Common myeloid progenitor, CD34-positive (primary cell): ENCODE measurements around the gene ACO2.
A peak's percentile ranks its signal among the peaks of the same experiment; 100 is the strongest.

Source experiments
- CTCF ChIA-PET: fragments of 350-600 bp; sonication (Branson Sonifier 250); formaldehyde crosslinking; loops from one replicate; lab custom pipeline; 2021; ENCODE audit warnings: antibody characterized with exemption; lab: Charles Lee
- POLR2A ChIA-PET: fragments of 350-600 bp; sonication (Branson Sonifier 250); formaldehyde crosslinking; loops from one replicate; lab custom pipeline; 2021; ENCODE audit warnings: antibody characterized with exemption; lab: Charles Lee
- DNase-seq, 3 donors: peaks; one replicate each; pipeline versions ENCODE4 v3.0.0 to v3.0.0-alpha.2; 2013
- H3K27ac ChIP-seq, 2 experiments: 1 replicate in 1 of 2; 2 replicates in 1 of 2; pipeline ENCODE4 v1.7.0; 2013; ENCODE audit warnings: inconsistent platforms in 2 of 2, low read length in 2 of 2, mild to moderate bottlenecking in 2 of 2, low read depth in 1 of 2, moderate library complexity in 1 of 2; ENCODE audit not compliant: severe bottlenecking in 2 of 2, insufficient read depth in 1 of 2, poor library complexity in 1 of 2
- H3K27me3 ChIP-seq, 5 experiments: replicated peaks in 2 of 5; 1 replicate in 3 of 5; 2 replicates in 2 of 5; pipeline versions ENCODE4 v1.6.1 to v1.7.0; 2013; ENCODE audit warnings: low read length in 4 of 5, mild to moderate bottlenecking in 2 of 5, moderate library complexity in 2 of 5, inconsistent platforms in 1 of 5; ENCODE audit not compliant: insufficient read depth in 5 of 5, control insufficient read depth in 4 of 5
- H3K36me3 ChIP-seq, 4 experiments: 1 replicate in 2 of 4; 2 replicates in 2 of 4; pipeline versions ENCODE4 v1.6.1 to v1.7.0; 2013; ENCODE audit warnings: low read length in 3 of 4, control low read depth in 1 of 4, mild to moderate bottlenecking in 1 of 4; ENCODE audit not compliant: control insufficient read depth in 4 of 4, insufficient read depth in 4 of 4
- H3K4me1 ChIP-seq, 4 experiments: 1 replicate in 3 of 4; 2 replicates in 1 of 4; pipeline versions ENCODE4 v1.6.1 to v1.7.1; 2013; ENCODE audit warnings: low read length in 3 of 4, mild to moderate bottlenecking in 3 of 4, control low read depth in 1 of 4, inconsistent platforms in 1 of 4, moderate library complexity in 1 of 4; ENCODE audit not compliant: control insufficient read depth in 4 of 4, insufficient read depth in 4 of 4; ENCODE audit errors: control extremely low read depth in 1 of 4
- H3K4me3 ChIP-seq, 7 experiments: 1 replicate in 4 of 7; 2 replicates in 3 of 7; pipeline versions ENCODE4 v1.5.1 to v1.7.0; 2013; ENCODE audit warnings: mild to moderate bottlenecking in 7 of 7, low read length in 6 of 7, moderate library complexity in 6 of 7, inconsistent platforms in 2 of 7, low read depth in 2 of 7, control low read depth in 1 of 7; ENCODE audit not compliant: insufficient read depth in 4 of 7, control insufficient read depth in 1 of 7; ENCODE audit errors: extremely low read depth in 1 of 7
- H3K9me3 ChIP-seq, 5 experiments: 1 replicate in 4 of 5; 2 replicates in 1 of 5; pipeline versions ENCODE4 v1.6.1 to v1.7.1; 2013; ENCODE audit warnings: low read length in 4 of 5, mild to moderate bottlenecking in 2 of 5, inconsistent platforms in 1 of 5, low read depth in 1 of 5, moderate library complexity in 1 of 5; ENCODE audit not compliant: control insufficient read depth in 4 of 5, insufficient read depth in 2 of 5; ENCODE audit errors: control extremely low read depth in 1 of 5
- WGBS: methylation state at CpG from one replicate; pipeline ENCODE4 v1.1.5; 2013; ENCODE audit not compliant: insufficient coverage; 5-methylcytosine and 5-hydroxymethylcytosine counted together

The ACO2 gene

DNA sequence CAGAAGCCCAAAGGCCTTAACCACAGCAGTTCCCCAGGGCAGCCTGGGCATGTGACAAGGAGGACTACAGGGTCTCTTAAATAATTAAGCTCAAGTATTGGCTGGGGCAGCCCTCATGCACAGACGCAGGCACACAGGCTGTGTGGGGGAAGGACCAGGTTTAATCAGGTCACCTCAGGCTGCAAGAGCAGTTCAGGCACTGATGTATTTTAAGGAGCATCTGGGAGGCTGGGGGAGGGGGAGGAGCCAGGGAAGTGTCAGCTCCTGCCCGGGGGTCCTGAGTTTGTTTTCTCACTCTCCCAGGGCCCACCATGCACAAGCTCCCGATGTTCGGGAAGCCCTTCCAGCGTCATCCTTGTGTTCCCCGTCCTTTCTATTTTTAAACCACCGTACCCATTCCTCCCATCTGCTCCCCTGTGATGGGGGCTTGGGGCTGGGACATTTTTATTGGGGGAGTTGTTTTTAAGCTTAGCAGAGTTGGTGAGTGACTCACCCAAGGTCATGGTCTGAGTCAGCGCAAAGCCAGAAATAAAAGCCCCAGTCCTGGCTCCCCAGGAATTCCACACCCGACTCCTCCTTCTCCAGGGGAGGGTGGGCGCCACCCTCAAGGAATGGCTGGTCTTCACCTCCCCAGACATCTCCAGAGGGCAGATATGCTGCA, 94.3 kb downstream of the ACO2 start:
- 90% methylated on average over 3 of the region's 10 CpGs for WGBS
- ChIA-PET POLR2A (no interaction called here), CTCF (interaction anchor here (1.1 to 2.3 kb wide), 7 partner anchors 9 to 41 kb away, joined by 3 to 9 read pairs (median 5); partner anchors contain the start of gene POLR3H)
- no peaks in the 10 kb centered on the region for H3K9me3 ChIP-seq
- peaks cover 0 to 51% (median 22%) of the 10 kb centered on the region in 5 experiments for H3K27me3 ChIP-seq
- no peaks in the 10 kb centered on the region for H3K36me3 ChIP-seq
- peaks cover 0 to 7% (median 0%) of the 10 kb centered on the region in 4 experiments for H3K4me1 ChIP-seq
- no peak overlapping the region for H3K4me3 ChIP-seq
- H3K27ac ChIP-seq = no peak overlapping the region
- no peak for DNase-seq

DNA sequence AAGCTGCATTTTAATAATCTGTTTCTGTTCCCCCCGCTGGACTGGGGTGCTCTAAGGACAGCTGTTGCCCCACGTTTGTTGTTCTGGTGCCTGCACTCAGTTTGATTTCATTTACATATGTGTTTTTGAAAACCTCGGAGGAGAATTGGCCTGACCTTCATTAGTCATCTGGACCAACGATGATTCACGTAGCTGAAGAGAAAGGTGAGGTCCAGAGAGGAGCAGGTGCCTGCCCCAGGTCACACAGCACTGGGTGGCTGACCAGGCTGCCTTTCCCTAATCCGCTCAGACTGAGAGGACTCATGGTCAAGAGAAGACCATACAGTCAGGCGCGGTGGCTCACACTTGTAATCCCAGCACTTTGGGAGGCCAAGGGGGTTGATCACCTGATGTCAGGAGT, 95.6 kb downstream of the ACO2 start:
- peaks cover 0 to 7% (median 0%) of the 10 kb centered on the region in 4 experiments for H3K4me1 ChIP-seq
- ChIA-PET CTCF (interaction anchor here (0.7 to 2.3 kb wide), 4 partner anchors 12 to 32 kb away, joined by 3 to 9 read pairs (median 5); partner anchors contain the start of gene POLR3H), POLR2A (no interaction called here)
- H3K36me3 ChIP-seq = no peaks in the 10 kb centered on the region
- no peak overlapping the region for H3K27ac ChIP-seq
- no peak for DNase-seq
- no peaks in the 10 kb centered on the region for H3K9me3 ChIP-seq
- WGBS = 99% methylated on average over 8 of the region's 8 CpGs
- H3K4me3 ChIP-seq = no peak overlapping the region
- peaks cover 0 to 50% (median 22%) of the 10 kb centered on the region in 5 experiments for H3K27me3 ChIP-seq

DNA sequence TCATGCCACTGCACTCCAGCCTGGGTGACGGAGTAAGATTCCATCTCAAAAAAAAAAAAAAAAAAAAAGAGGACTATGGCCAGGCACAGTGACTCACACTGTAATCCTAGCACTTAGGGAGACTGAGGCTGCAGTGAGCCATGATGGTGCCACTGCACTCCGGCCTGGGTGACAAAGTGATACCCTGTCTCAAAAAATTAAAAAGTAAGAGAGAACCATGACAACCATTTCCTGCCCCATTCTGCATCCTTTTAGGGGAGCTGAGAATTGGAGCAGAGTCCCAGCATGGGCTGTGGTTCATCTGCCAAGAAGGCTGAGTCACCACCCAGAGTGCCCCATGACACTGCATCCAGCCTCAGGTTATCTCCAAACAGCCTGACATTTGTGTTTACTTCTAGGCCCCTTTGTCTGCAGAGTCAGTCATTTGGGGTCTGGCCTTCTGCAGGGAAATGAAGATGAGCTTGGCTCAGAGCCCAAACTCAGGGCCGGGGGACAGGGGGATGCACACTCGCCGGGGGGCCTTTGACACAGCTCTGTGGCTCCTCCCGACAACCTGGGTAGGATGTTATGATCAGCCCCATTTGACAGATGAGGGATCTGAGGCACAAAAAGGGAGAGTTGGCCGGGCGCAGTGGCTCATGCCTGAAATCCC, 96.6 kb downstream of the ACO2 start:
- ChIA-PET CTCF (interaction anchor here (0.7 to 1.2 kb wide), 3 partner anchors 11 to 22 kb away, joined by 3 to 5 read pairs (median 3); partner anchors contain the start of gene POLR3H), POLR2A (interaction anchor here (0.6 kb wide), 1 partner anchor 18 kb away, joined by 3 read pairs; no protein-coding TSS in a partner anchor)
- Histone ChIP-seq H3K36me3 (no peaks in the 10 kb centered on the region), H3K27me3 (peaks cover 0 to 41% (median 18%) of the 10 kb centered on the region in 5 experiments), H3K4me1 (peaks cover 0 to 7% (median 0%) of the 10 kb centered on the region in 4 experiments), H3K27ac (no peak overlapping the region), H3K4me3 (no peak overlapping the region), H3K9me3 (no peaks in the 10 kb centered on the region)
- peak; percentile 66 to 93 (median 91) for DNase-seq
- WGBS = 72% methylated on average over 8 of the region's 8 CpGs

DNA sequence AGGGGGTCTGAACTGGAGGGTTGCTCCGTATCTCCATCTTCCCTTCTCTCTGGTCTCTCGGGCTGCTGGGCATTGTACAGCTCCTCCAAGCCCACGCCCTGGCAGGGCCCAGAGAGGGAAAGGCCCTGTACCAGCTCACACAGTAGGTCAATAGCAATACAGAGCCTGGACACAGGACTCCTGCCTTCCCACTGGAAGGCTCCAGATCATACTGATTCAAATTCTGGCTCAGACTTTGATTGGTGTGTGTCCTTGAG, 98.5 kb downstream of the ACO2 start:
- Histone ChIP-seq H3K36me3 (no peaks in the 10 kb centered on the region), H3K4me1 (peaks cover 0 to 7% (median 0%) of the 10 kb centered on the region in 4 experiments), H3K4me3 (no peak overlapping the region), H3K27ac (no peak overlapping the region), H3K9me3 (no peaks in the 10 kb centered on the region), H3K27me3 (peaks cover 0 to 22% (median 13%) of the 10 kb centered on the region in 5 experiments)
- WGBS = 95% methylated on average over 3 of the region's 3 CpGs
- POLR2A ChIA-PET = no interaction called here
- DNase-seq = no peak
- CTCF ChIA-PET = interaction anchor here (1.3 to 1.9 kb wide), 3 partner anchors 9 to 164 kb away, joined by 3 to 8 read pairs (median 5); no protein-coding TSS in a partner anchor

DNA sequence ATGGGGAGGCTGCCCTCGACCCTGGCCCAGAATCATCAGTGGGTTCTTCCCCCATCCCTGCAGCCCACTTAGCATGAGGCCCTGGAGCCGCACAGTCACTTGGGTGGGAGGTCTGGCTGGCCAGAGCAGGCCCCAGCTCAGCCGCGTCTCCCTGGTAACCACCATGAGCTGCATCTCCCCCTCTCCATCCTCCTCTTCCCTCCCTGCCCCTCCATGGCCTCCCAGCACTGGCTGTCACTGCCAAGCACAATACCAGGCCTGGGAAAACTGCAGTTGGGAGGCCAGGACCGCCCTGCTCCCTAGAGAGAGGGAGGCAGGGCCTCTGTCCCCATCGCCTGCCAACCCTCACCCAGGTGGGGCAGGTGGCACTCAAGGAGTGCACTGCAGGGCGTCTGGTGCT, 99.9 kb downstream of the ACO2 start:
- Histone ChIP-seq H3K4me1 (peaks cover 0 to 2% (median 0%) of the 10 kb centered on the region in 4 experiments), H3K4me3 (no peak overlapping the region), H3K9me3 (no peaks in the 10 kb centered on the region), H3K36me3 (no peaks in the 10 kb centered on the region), H3K27ac (no peak overlapping the region), H3K27me3 (peaks cover 0 to 11% (median 5%) of the 10 kb centered on the region in 5 experiments)
- ChIA-PET POLR2A (no interaction called here), CTCF (interaction anchor here (1.3 to 1.9 kb wide), 5 partner anchors 8 to 166 kb away, joined by 3 to 8 read pairs (median 5); no protein-coding TSS in a partner anchor)
- no peak for DNase-seq
- 89% methylated on average over 7 of the region's 7 CpGs for WGBS

DNA sequence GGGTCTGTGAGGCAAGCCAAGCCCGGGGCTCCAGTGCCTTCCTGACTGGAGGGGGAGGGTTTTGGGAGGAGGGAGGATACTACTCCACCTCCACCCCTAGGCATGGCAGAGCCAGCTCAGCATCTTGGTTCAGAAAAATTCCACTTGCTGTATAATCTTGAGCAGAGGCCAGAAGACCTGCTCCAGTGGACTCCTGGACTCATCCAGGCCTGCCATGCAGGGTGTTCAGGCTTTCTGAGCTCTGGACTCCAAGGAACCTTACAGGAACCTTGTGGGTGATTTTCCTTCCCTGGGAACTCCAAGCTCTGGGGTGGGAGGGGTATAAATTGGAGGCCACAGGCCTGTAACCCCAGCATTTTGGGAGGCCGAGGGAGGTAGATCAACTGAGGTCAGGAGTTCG, 101.3 kb downstream of the ACO2 start:
- peaks cover 0 to 11% (median 5%) of the 10 kb centered on the region in 5 experiments for H3K27me3 ChIP-seq
- CTCF ChIA-PET = interaction anchor here (1.3 to 1.5 kb wide), 3 partner anchors 14 to 27 kb away, joined by 4 to 5 read pairs (median 4); no protein-coding TSS in a partner anchor
- no peaks in the 10 kb centered on the region for H3K36me3 ChIP-seq
- H3K4me3 ChIP-seq = no peak overlapping the region
- no peak overlapping the region for H3K27ac ChIP-seq
- DNase-seq = no peak
- no peaks in the 10 kb centered on the region for H3K9me3 ChIP-seq
- 100% methylated on average over 2 of the region's 3 CpGs for WGBS
- POLR2A ChIA-PET = no interaction called here
- H3K4me1 ChIP-seq = peaks cover 0 to 2% (median 0%) of the 10 kb centered on the region in 4 experiments
